Measurements from ENCODE around the gene TRMU. TPM values are rescaled to one million over a fixed set of nuclear protein-coding genes. Genes with fewer than 3 reads are reported as not detected.

Gene TRMU
- total RNA-seq, 1 experiment from 2014 or later = 73.9 TPM

- H3K27me3 ChIP-seq (replicated peaks; ENCODE audit: control insufficient read depth, insufficient read depth, low read length) = no peaks in the 10 kb centered on the region
- H3K27me3 Mint-ChIP-seq (ENCODE audit: insufficient read depth, unreplicated experiment) = no peaks in the 10 kb centered on the region
- peaks cover 87% of the 10 kb centered on the region for H3K36me3 Mint-ChIP-seq (ENCODE audit: insufficient read depth, unreplicated experiment)
- H3K9me3 Mint-ChIP-seq (ENCODE audit: unreplicated experiment) = no peaks in the 10 kb centered on the region
- no peaks in the 10 kb centered on the region for H3K9me3 ChIP-seq
- TF ChIP-seq CTCF (IDR thresholded peaks at IDR 0.05; ENCODE audit: insufficient read depth in 1 of 2, low read depth in 1 of 2, low read length in 1 of 2, severe bottlenecking in 1 of 2, unreplicated experiment in 1 of 2) = no peak
- no peaks in the 10 kb centered on the region for H3K4me1 ChIP-seq
- DNase-seq = no peak
- BruUV-seq (replicated peaks) = no TSS peak
- H3K27ac Mint-ChIP-seq (ENCODE audit: unreplicated experiment) = no peak overlapping the region
- ChIA-PET POLR2A (no interaction called here), CTCF (no interaction called here)
- H3K4me3 ChIP-seq (ENCODE audit: low read depth, low read length) = no peak overlapping the region
- peaks cover 2% of the 10 kb centered on the region; the same call in 1 of the 2 replicates for H3K36me3 ChIP-seq (ENCODE audit: control insufficient read depth, insufficient read depth, low read length)
- intact Hi-C loops (cut with micrococcal nuclease; ENCODE audit: unreplicated experiment) = no loop called here
- no peaks in the 10 kb centered on the region for H3K4me1 Mint-ChIP-seq (ENCODE audit: low read depth, unreplicated experiment)
- H3K4me3 Mint-ChIP-seq (ENCODE audit: unreplicated experiment) = no peak overlapping the region
Observed at GRCh38 chr22:46326066-46326680, 9.3 kb upstream of the TRMU start.

- intact Hi-C loops (cut with micrococcal nuclease; ENCODE audit: unreplicated experiment) = no loop called here
- Mint-ChIP-seq H3K36me3 (ENCODE audit: insufficient read depth, unreplicated experiment) (peaks cover 85% of the 10 kb centered on the region), H3K27me3 (ENCODE audit: insufficient read depth, unreplicated experiment) (no peaks in the 10 kb centered on the region), H3K4me3 (ENCODE audit: unreplicated experiment) (no peak overlapping the region), H3K4me1 (ENCODE audit: low read depth, unreplicated experiment) (peaks cover 7% of the 10 kb centered on the region), H3K27ac (ENCODE audit: unreplicated experiment) (no peak overlapping the region), H3K9me3 (ENCODE audit: unreplicated experiment) (no peaks in the 10 kb centered on the region)
- H3K9me3 ChIP-seq = no peaks in the 10 kb centered on the region
- no peak overlapping the region for H3K4me3 ChIP-seq (ENCODE audit: low read depth, low read length)
- peaks cover 2% of the 10 kb centered on the region; the same call in 1 of the 2 replicates for H3K36me3 ChIP-seq (ENCODE audit: control insufficient read depth, insufficient read depth, low read length)
- ChIA-PET POLR2A (no interaction called here), CTCF (no interaction called here)
- no peak for TF ChIP-seq CTCF (IDR thresholded peaks at IDR 0.05; ENCODE audit: insufficient read depth in 1 of 2, low read depth in 1 of 2, low read length in 1 of 2, severe bottlenecking in 1 of 2, unreplicated experiment in 1 of 2)
- no peak for DNase-seq
- no TSS peak for BruUV-seq (replicated peaks)
- H3K27me3 ChIP-seq (replicated peaks; ENCODE audit: control insufficient read depth, insufficient read depth, low read length) = no peaks in the 10 kb centered on the region
- peaks cover 9% of the 10 kb centered on the region; the same call in 1 of the 2 replicates for H3K4me1 ChIP-seq
Observed at GRCh38 chr22:46327691-46328465, 7.6 kb upstream of the TRMU start.

- Mint-ChIP-seq H3K4me1 (ENCODE audit: low read depth, unreplicated experiment) (peaks cover 15% of the 10 kb centered on the region), H3K27ac (ENCODE audit: unreplicated experiment) (no peak overlapping the region), H3K36me3 (ENCODE audit: insufficient read depth, unreplicated experiment) (peaks cover 84% of the 10 kb centered on the region), H3K4me3 (ENCODE audit: unreplicated experiment) (no peak overlapping the region), H3K27me3 (ENCODE audit: insufficient read depth, unreplicated experiment) (no peaks in the 10 kb centered on the region), H3K9me3 (ENCODE audit: unreplicated experiment) (no peaks in the 10 kb centered on the region)
- no peak for DNase-seq
- intact Hi-C loops (cut with micrococcal nuclease; ENCODE audit: unreplicated experiment) = no loop called here
- POLR2A ChIA-PET = no interaction called here
- no peaks in the 10 kb centered on the region for H3K9me3 ChIP-seq
- H3K4me1 ChIP-seq = peaks cover 16% of the 10 kb centered on the region
- TF ChIP-seq CTCF (IDR thresholded peaks at IDR 0.05; ENCODE audit: insufficient read depth in 1 of 2, low read depth in 1 of 2, low read length in 1 of 2, severe bottlenecking in 1 of 2, unreplicated experiment in 1 of 2) = no peak
- peaks cover 2% of the 10 kb centered on the region; the same call in 1 of the 2 replicates for H3K36me3 ChIP-seq (ENCODE audit: control insufficient read depth, insufficient read depth, low read length)
- no peaks in the 10 kb centered on the region for H3K27me3 ChIP-seq (replicated peaks; ENCODE audit: control insufficient read depth, insufficient read depth, low read length)
- CTCF ChIA-PET = interaction anchor here (0.6 kb wide), 1 partner anchor 282 kb away, joined by 3 read pairs; no protein-coding TSS in a partner anchor
- no TSS peak for BruUV-seq (replicated peaks)
- H3K4me3 ChIP-seq (ENCODE audit: low read depth, low read length) = no peak overlapping the region
Observed at GRCh38 chr22:46328797-46329196, 6.7 kb upstream of the TRMU start.

Measured in Caco-2 (cell line).